Panc1 (cell line): ENCODE measurements around the gene NUDT22.

ENCODE experiments used
- CTCF ChIP-seq: fragments of 450-650 bp; IDR thresholded peaks from 2 replicates; pipeline ENCODE4 v1.5.1; 2017; ENCODE audit warnings: mild to moderate bottlenecking
- POLR2AphosphoS5 ChIP-seq: IDR thresholded peaks from 2 replicates; pipeline ENCODE4 v1.6.1; 2012; ENCODE audit warnings: mild to moderate bottlenecking, low read depth, low read length, moderate library complexity
- REST ChIP-seq, 2 experiments: IDR thresholded peaks; 2 replicates each; pipeline ENCODE4 v1.6.1; 2011 to 2012; ENCODE audit warnings: low read depth in 2 of 2, control low read depth in 1 of 2, low read length in 1 of 2, mild to moderate bottlenecking in 1 of 2, moderate library complexity in 1 of 2; ENCODE audit not compliant: insufficient read depth in 1 of 2
- SIN3A ChIP-seq: IDR thresholded peaks from 2 replicates; pipeline ENCODE4 v1.6.1; 2012; ENCODE audit warnings: low read depth, mild to moderate bottlenecking, low read length, moderate library complexity, borderline replicate concordance; ENCODE audit not compliant: insufficient read depth

- TF ChIP-seq CTCF (no peak), SIN3A (no peak), REST (IDR thresholded peaks at IDR 0.05; ENCODE audit: insufficient read depth in 1 of 2, low read depth in 2 of 2, low read length in 1 of 2) (no peak), POLR2AphosphoS5 (no peak)
Measured at GRCh38 chr11:64208796-64209562, 17.1 kb upstream of the NUDT22 start.
